HG03378 (cell line): ENCODE results near the gene TMC1.

Source experiments
- ATAC-seq: cut with Tn5 transposase; IDR thresholded peaks from one replicate; pipeline ENCODE4 v1.9.1; 2021; ENCODE audit warnings: mild to moderate bottlenecking, moderate library complexity; ENCODE audit not compliant: unreplicated experiment

Gene TMC1

GRCh38 chr9:72665421-72665820 is 144.0 kb downstream of the TMC1 start:
- no peak for ATAC-seq

- ATAC-seq = no peak
Observed at GRCh38 chr9:72667181-72667580, 145.8 kb downstream of the TMC1 start.

- no peak for ATAC-seq
Observed at GRCh38 chr9:72674961-72675360, 153.6 kb downstream of the TMC1 start.

DNA sequence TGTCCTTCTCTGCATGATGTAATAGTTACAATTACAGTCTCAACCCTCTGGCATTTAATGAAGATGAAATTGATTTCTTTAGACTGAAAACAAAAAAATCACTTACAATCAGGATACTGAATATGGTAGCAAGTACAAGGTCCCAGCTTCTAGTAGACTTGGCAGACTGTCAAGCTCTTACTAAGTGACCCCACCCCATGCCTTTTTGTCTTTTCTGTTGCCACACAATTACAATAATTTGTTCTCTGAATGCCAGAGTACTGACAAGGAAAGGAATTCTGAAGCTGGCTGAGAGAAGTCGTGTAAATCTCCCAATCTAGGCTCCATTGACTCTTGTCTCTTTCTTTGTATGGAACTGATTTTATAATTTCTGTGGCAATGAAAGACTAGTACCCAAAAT is 154.2 kb downstream of the TMC1 start:
- no peak for ATAC-seq

- ATAC-seq = no peak
Observed at GRCh38 chr9:72680593-72681282, 159.3 kb downstream of the TMC1 start.

DNA sequence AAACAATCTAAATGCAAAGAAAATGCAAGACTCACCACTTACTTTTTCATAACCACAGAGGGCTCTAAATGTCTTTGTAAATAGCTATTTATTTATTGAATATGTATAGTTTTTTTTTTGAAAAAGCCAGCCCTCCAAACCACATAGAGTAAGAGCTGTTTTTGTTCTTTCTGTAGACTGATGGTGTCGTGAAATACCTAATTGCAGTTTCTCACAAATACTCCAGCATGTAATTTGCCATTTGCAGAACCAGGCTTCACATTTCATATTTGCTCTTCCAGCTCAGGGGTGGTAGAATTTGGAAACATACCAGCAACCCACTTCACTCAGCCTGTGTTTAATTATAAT is 159.8 kb downstream of the TMC1 start:
- no peak for ATAC-seq

- no peak for ATAC-seq
Observed at GRCh38 chr9:72684615-72685014, 163.2 kb downstream of the TMC1 start.

DNA sequence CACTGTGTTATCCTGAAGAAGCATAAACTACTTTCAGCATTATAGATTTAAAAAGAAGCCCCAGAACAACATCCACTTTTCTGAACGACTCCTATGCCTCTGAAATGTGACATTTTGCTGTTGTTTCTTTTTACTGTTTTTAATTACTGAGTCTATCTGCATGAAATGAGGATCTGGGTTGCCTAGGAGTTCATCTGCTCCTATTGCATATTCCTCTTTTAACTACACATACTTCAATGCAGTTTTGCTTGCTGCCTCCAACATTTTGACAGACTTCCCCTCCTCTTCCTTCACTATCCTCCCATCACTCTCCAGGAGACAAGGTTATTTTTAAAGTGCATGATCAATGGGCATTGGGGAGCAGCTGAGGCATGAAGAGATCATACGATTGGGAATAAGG is 164.5 kb downstream of the TMC1 start:
- ATAC-seq = no peak

- no peak for ATAC-seq
Observed at GRCh38 chr9:72687331-72687730, 165.9 kb downstream of the TMC1 start.

- ATAC-seq = no peak
Observed at GRCh38 chr9:72691671-72692070, 170.3 kb downstream of the TMC1 start.

- no peak for ATAC-seq
Observed at GRCh38 chr9:72695365-72695764, 174.0 kb downstream of the TMC1 start.

DNA sequence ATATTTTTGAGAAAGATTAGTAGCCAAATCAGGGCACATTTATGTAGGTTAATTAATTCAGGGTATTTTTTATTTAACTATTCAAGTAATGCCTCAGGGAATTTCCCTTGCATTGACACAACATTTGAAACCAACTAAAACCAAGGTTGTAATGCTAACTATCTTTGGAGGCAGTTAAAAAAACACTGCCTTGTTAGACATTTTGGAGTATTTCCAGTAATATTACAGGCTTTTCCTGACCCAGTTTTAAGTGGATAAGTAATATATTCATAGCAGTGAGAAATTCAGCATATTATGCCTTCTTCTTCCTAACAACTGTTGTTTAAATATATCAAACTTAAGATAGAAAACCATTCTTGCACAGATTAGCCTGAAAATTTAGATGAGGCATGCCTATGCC is 175.1 kb downstream of the TMC1 start:
- no peak for ATAC-seq

GRCh38 chr9:72701510-72701909 is 180.1 kb downstream of the TMC1 start:
- ATAC-seq = no peak

DNA sequence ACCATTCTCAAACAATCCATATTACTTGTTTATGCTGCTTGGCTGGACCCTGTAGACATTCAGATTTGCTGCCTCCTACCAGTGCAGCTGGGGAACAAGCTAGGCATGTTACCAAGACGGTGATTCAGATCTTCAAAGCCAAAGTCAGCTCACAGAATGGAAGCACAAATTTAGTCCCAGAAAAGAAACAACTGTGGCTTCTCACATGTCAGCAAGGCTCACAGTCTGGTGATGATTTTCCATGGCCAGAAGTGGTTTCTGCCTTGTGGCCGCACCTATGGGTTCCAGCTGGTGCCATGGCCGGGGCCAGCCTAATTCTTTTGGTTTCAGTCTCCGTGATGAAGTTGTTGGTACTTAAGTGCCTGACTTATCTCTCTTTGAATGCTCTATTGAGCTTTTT is 182.2 kb downstream of the TMC1 start:
- no peak for ATAC-seq

- ATAC-seq = no peak
Observed at GRCh38 chr9:72704688-72705375, 183.4 kb downstream of the TMC1 start.

DNA sequence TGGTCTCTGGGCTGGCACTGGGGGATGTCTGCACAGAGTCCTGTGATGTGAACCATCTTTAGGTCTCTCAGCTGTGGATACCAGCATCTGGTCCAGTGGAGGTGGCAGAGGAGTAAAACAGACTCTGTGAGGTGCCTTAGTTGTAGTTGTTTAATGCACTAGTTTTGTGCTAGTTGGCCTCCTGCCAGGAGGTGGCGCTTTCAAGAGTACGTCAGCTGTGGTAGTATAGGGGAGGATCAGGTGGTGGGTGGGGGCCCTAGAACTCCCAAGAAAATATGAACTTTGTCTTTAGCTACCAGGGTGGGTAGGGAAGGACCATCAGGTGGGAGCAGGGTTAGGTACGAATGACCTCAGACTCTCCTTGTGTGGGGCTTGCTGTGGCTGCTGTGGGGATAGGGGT is 197.1 kb downstream of the TMC1 start:
- ATAC-seq = no peak

DNA sequence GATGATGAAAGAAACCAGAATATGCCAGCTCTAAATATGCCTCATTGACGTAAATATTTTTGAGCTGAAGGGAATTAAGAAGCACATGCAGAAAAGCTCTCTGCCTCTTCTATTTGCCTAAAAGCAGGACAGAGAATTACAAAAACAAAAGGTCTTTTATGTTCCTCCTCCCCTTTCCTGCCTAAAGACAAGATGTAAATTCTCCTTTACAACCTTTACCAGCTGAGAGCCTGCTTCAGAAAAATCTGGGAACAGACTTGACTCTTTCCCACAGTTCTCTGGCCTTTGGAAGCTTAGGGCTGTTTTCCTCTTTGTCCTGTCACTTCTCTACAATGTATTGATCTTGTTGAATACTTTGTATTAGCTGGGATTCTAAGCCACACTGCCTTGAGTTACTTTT is 199.7 kb downstream of the TMC1 start:
- ATAC-seq = no peak

DNA sequence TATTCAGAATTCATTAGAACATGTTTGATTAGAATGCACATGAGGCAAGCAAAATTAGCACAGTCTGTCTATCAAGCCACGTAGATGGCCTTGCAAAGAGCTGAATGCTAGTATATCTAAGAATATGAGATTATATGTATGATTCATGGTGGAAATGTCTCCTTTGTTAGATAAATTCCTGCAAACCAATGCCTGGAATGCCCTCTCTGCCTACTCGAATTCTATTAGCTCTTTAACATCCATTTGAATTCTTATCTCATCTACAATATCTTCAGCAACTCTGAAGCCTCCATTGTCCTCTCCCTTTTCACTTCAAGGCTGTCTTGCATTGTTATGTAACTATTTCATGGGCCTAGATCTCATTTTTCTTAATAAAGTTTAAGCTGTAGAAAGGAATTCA is 205.5 kb downstream of the TMC1 start:
- no peak for ATAC-seq

- no peak for ATAC-seq
Observed at GRCh38 chr9:72728031-72728770, 206.8 kb downstream of the TMC1 start.

DNA sequence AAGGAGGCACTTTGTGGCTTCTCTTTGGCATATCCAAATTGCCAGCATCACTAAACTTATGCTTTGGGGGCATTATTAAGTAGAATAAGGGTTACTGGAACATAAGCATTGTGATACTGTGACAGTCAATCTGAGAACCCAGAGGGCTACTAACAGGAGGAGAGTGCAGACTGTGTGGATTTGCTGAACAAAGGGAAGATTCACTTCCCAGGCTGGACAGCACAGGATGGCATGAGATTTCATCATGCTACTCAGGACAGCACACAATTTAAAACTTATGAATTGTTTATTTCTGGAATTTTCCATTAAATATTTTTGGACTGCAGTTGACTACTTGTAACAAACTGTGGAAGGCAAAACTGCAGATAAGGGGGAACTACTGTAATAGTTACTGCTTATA is 212.5 kb downstream of the TMC1 start:
- ATAC-seq = no peak

- no peak for ATAC-seq
Observed at GRCh38 chr9:72734631-72735030, 213.2 kb downstream of the TMC1 start.

GRCh38 chr9:72743836-72744235 is 222.4 kb downstream of the TMC1 start:
- no peak for ATAC-seq
